Right lobe of liver (tissue), 6 donors: ENCODE measurements around the gene TDRKH. TPM values are rescaled to one million over a fixed set of nuclear protein-coding genes. Genes with fewer than 3 reads are reported as not detected.

ENCODE experiments used
- ATAC-seq, 4 donors: fragments of 200-7000 bp; cut with Tn5 transposase; one replicate each; pipeline ENCODE4 v1.9.1; 2020; ENCODE audit warnings: mild to moderate bottlenecking in 4 of 4, moderate library complexity in 4 of 4
- DNase-seq, 3 donors: peaks; one replicate each; pipeline ENCODE4 v3.0.0-alpha.2; 2020
- H3K27ac ChIP-seq, 3 donors: fragments of 200-600 bp; one replicate each; pipeline ENCODE4 v1.8.0; 2022
- H3K27me3 ChIP-seq, 2 donors: fragments of 200-600 bp; one replicate each; pipeline ENCODE4 v1.8.0; 2022
- H3K36me3 ChIP-seq, 4 donors: fragments of 200-600 bp; sonication (generic) in 1 of 4; one replicate each; pipeline versions ENCODE4 v1.5.1 to v1.8.0; 2017 to 2022; ENCODE audit warnings: control low read depth in 1 of 4
- H3K4me1 ChIP-seq, 4 donors: fragments of 200-600 bp; sonication (generic) in 1 of 4; one replicate each; pipeline versions ENCODE4 v1.5.1 to v1.8.0; 2017 to 2022; ENCODE audit warnings: control low read depth in 1 of 4
- H3K4me3 ChIP-seq, 3 donors: fragments of 200-600 bp; one replicate each; pipeline ENCODE4 v1.8.0; 2022
- H3K9me3 ChIP-seq, 4 donors: fragments of 200-600 bp; sonication (generic) in 1 of 4; one replicate each; pipeline versions ENCODE4 v1.5.1 to v1.8.0; 2017 to 2022; ENCODE audit warnings: control low read depth in 1 of 4
- POLR2A ChIP-seq: fragments of 450-650 bp; IDR thresholded peaks from one replicate; pipeline ENCODE4 v1.6.1; 2017; ENCODE audit warnings: antibody characterized with exemption, mild to moderate bottlenecking
- WGBS: methylation state at CpG from one replicate; pipeline ENCODE4 v1.1.6; 2018; ENCODE audit warnings: low coverage, low lambda C conversion rate; ENCODE audit not compliant: insufficient coverage; ENCODE audit errors: missing lambda C conversion rate; 5-methylcytosine and 5-hydroxymethylcytosine counted together
- intact Hi-C, 2 donors: fragments of 100-400 bp; cut with DNase I; formaldehyde crosslinking; loops; one replicate each; pipeline versions ENCODE4 v1.11.2 to v1.14.1; 2022
- total RNA-seq, 6 experiments: library from RNA; depleted of rRNA in 2 of 6; stranded (reverse); fragments of >200 nt in 2 of 6; fragmentation: NEBNext Ultra II Directional in 3 of 6; extraction: Animal tissue kit (Norgen Biotek cat#: 25700) in 3 of 6; gene quantifications; one replicate each; pipeline versions ENCODE4 v1.1.0 to v1.2.4, GENCODE V29; 2016 to 2023
- TF ChIP-seq, protein P1 (sequence below), 4 donors: fragments of 200-600 bp in 3 of 4; fragments of 450-650 bp in 1 of 4; IDR thresholded peaks; one replicate each; pipeline versions ENCODE4 v1.5.1 to v1.8.0; 2016 to 2022; ENCODE audit warnings: antibody characterized with exemption in 4 of 4, mild to moderate bottlenecking in 2 of 4
- donor health status: DM: no; HTN: yes; CAD: no.
- donor health status: DM: no; HTN: no; CAD: no.
- donor health status: DM: no; HTN: no; CAD: no.
- donor health status: DM: no; HTN: yes; CAD: no.
- donor health status: DM: no; HTN: yes; CAD: no.

Gene TDRKH
- total RNA-seq, 6 experiments from 2014 or later = 1.7 to 12.1 (median 3.3) TPM

- WGBS = 37% methylated on average over 6 of the region's 7 CpGs
- Histone ChIP-seq H3K9me3 (no peaks in the 10 kb centered on the region), H3K36me3 (peaks cover 0 to 26% (median 12%) of the 10 kb centered on the region in 4 donors), H3K27me3 (no peaks in the 10 kb centered on the region), H3K27ac (no peak overlapping the region), H3K4me1 (peaks cover 3 to 39% (median 18%) of the 10 kb centered on the region in 4 donors), H3K4me3 (no peak overlapping the region)
- TF ChIP-seq POLR2A = no peak
- TF ChIP-seq, protein P1, sequence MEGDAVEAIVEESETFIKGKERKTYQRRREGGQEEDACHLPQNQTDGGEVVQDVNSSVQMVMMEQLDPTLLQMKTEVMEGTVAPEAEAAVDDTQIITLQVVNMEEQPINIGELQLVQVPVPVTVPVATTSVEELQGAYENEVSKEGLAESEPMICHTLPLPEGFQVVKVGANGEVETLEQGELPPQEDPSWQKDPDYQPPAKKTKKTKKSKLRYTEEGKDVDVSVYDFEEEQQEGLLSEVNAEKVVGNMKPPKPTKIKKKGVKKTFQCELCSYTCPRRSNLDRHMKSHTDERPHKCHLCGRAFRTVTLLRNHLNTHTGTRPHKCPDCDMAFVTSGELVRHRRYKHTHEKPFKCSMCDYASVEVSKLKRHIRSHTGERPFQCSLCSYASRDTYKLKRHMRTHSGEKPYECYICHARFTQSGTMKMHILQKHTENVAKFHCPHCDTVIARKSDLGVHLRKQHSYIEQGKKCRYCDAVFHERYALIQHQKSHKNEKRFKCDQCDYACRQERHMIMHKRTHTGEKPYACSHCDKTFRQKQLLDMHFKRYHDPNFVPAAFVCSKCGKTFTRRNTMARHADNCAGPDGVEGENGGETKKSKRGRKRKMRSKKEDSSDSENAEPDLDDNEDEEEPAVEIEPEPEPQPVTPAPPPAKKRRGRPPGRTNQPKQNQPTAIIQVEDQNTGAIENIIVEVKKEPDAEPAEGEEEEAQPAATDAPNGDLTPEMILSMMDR (IDR thresholded peaks at IDR 0.05) = no peak
- ATAC-seq (no peak), DNase-seq (peak in 1 of 3 donors; percentile 31)
- intact Hi-C loops = no loop called here
These were observed 27.0 kb upstream of the TDRKH start for GRCh38 chr1:151817353-151817730.

DNA sequence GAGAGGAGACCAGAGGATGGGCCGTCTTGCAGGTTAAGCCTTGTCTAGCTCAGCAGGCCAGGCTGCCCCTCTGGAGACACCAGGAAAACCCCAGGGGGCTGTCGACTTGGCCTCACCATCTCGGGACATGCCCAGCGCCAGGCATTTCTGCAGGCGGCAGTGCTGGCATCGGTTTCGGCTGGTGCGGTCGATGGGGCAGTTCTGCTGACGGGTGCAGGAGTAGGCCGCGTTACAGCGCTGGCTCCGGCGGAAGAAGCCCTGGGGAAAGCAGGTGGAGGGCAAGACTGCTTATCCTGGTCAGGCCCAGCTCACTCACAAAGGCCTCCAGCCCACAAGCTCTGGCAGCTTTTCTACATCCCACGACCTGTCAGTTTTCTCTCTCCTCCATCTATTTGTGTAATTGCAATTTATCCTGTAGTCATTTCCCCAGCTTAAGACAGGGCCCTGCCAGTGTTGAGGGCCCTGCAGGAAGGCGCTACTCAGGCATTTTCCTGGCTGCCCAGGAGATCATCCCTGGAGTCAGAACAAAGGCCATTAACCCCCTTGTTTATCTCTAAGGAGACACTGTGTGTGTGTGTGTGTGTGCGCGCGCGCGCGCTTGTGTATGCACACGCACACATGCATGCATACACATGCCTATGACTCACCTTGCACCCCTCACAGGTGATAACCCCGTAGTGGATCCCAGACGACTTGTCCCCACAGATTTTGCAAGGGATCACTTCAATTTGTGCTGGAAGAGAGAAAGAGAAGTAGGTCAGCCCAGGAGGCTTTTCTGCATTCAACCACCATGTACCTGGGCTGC lies 26.4 kb upstream of the TDRKH start:
- Histone ChIP-seq H3K4me1 (peaks cover 3 to 34% (median 18%) of the 10 kb centered on the region in 4 donors), H3K9me3 (no peaks in the 10 kb centered on the region), H3K4me3 (no peak overlapping the region), H3K27me3 (no peaks in the 10 kb centered on the region), H3K27ac (no peak overlapping the region), H3K36me3 (peaks cover 0 to 30% (median 15%) of the 10 kb centered on the region in 4 donors)
- no peak for ATAC-seq
- peak in 2 of 3 donors; percentile 39 to 52 for DNase-seq
- TF ChIP-seq POLR2A = no peak
- TF ChIP-seq, protein P1 (IDR thresholded peaks at IDR 0.05) = no peak
- 57% methylated on average over 3 of the region's 26 CpGs for WGBS
- intact Hi-C loops = no loop called here

DNA sequence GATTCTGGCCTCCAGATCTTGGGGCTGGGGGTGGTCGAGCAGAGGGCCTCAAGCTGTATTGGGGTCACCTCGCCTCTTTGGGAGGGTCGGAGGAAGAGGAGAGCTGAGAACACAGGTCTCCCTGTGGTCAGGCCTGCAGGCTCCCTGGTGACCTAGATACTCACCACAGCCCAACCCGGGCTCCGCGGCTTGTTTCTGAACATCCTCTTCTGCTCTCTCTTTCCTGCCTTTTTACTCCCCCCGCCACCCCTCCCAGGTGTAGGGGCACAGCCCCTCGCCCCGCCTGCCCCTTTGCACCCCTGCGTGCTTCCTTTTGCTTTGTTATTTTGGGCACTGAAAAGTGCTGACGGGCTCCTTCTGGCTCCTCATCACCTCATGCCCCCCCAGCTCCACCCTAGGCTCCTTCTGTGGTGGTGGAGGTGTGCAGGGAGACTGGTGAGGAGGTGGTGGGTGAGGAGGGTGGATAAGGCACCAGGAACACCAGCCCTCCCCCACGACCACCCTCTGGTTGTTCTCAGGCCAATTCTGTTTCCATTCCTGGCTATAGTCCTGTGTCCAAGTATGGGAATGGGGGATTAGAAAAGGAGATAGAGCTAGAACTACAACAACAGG lies 25.5 kb upstream of the TDRKH start:
- ATAC-seq = no peak
- intact Hi-C loops = no loop called here

DNA sequence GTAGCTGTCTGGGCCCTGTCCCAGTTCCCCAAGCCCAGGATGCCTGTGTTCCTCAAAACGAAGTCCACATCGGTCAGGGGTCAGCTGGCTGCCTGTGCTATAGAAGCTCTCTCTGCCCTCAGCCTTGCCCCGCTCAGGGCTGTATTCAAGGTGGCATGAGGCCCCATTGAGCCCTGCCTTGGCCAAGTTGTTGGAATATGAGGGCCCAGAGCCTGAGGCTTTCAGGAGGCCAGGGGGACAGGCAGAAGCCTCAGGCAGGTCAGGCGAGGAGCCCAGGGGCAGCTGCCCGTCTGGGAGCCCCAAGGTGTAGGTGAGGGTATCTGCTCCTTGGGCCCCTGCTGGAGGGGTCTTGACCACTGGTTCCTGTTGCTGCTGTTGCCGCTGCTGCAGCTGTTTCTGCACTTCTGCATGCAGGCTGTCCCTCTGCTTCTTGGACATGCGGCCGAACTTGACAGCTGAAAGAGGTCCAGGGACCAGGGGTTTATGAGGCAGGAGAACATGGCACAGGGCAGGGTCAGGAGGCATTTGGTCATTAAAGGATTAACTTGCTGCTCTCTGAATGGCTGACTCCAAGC lies 24.8 kb upstream of the TDRKH start:
- ATAC-seq (no peak), DNase-seq (peak in 1 of 3 donors; percentile 39)
- Histone ChIP-seq H3K27ac (no peak overlapping the region), H3K4me3 (no peak overlapping the region), H3K4me1 (peaks cover 0 to 17% (median 10%) of the 10 kb centered on the region in 4 donors), H3K27me3 (no peaks in the 10 kb centered on the region), H3K9me3 (no peaks in the 10 kb centered on the region), H3K36me3 (peaks cover 0 to 43% (median 19%) of the 10 kb centered on the region in 4 donors)
- WGBS = 40% methylated on average over 1 of the region's 8 CpGs
- intact Hi-C loops = no loop called here
- TF ChIP-seq, protein P1 (IDR thresholded peaks at IDR 0.05) = no peak
- no peak for TF ChIP-seq POLR2A

More for the DNA sequence above, 25.5 kb upstream of the TDRKH start:
- no peak overlapping the region for H3K4me3 ChIP-seq
- 52% methylated on average over 6 of the region's 12 CpGs for WGBS
- TF ChIP-seq POLR2A = no peak
- TF ChIP-seq, protein P1 (IDR thresholded peaks at IDR 0.05) = no peak
- H3K36me3 ChIP-seq = peaks cover 0 to 39% (median 19%) of the 10 kb centered on the region in 4 donors
- H3K9me3 ChIP-seq = no peaks in the 10 kb centered on the region
- peak in 1 of 3 donors; percentile 46 for DNase-seq
- peaks cover 3 to 24% (median 14%) of the 10 kb centered on the region in 4 donors for H3K4me1 ChIP-seq
- no peak overlapping the region for H3K27ac ChIP-seq
- no peaks in the 10 kb centered on the region for H3K27me3 ChIP-seq
